ENCODE data around the gene KRT23.

DNA sequence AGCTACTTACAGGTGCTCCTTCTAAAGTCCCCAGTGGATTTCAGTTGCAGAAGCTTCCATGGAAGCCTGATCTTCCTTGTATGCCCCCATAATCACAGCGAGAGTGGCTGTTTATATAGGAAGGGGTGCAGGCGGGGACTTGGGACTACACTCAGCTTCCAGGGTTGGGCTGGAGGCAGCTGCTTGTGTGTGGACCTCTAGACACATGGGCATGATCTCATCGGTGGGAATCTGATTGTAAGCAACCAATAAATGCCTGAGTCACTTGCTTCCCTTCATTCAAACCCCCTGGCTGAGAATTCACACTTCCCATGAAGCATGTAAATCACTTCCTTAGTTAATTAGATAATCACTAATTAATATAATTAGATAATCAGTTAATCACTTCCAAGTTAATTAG lies 51.4 kb downstream of the KRT23 start:
- TF ChIP-seq, protein P1, sequence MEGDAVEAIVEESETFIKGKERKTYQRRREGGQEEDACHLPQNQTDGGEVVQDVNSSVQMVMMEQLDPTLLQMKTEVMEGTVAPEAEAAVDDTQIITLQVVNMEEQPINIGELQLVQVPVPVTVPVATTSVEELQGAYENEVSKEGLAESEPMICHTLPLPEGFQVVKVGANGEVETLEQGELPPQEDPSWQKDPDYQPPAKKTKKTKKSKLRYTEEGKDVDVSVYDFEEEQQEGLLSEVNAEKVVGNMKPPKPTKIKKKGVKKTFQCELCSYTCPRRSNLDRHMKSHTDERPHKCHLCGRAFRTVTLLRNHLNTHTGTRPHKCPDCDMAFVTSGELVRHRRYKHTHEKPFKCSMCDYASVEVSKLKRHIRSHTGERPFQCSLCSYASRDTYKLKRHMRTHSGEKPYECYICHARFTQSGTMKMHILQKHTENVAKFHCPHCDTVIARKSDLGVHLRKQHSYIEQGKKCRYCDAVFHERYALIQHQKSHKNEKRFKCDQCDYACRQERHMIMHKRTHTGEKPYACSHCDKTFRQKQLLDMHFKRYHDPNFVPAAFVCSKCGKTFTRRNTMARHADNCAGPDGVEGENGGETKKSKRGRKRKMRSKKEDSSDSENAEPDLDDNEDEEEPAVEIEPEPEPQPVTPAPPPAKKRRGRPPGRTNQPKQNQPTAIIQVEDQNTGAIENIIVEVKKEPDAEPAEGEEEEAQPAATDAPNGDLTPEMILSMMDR (IDR thresholded peaks at IDR 0.05; ENCODE audit: insufficient read depth, low read length): no peak
- TF ChIP-seq, protein P2, sequence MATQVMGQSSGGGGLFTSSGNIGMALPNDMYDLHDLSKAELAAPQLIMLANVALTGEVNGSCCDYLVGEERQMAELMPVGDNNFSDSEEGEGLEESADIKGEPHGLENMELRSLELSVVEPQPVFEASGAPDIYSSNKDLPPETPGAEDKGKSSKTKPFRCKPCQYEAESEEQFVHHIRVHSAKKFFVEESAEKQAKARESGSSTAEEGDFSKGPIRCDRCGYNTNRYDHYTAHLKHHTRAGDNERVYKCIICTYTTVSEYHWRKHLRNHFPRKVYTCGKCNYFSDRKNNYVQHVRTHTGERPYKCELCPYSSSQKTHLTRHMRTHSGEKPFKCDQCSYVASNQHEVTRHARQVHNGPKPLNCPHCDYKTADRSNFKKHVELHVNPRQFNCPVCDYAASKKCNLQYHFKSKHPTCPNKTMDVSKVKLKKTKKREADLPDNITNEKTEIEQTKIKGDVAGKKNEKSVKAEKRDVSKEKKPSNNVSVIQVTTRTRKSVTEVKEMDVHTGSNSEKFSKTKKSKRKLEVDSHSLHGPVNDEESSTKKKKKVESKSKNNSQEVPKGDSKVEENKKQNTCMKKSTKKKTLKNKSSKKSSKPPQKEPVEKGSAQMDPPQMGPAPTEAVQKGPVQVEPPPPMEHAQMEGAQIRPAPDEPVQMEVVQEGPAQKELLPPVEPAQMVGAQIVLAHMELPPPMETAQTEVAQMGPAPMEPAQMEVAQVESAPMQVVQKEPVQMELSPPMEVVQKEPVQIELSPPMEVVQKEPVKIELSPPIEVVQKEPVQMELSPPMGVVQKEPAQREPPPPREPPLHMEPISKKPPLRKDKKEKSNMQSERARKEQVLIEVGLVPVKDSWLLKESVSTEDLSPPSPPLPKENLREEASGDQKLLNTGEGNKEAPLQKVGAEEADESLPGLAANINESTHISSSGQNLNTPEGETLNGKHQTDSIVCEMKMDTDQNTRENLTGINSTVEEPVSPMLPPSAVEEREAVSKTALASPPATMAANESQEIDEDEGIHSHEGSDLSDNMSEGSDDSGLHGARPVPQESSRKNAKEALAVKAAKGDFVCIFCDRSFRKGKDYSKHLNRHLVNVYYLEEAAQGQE (IDR thresholded peaks at IDR 0.05; ENCODE audit: insufficient replicate concordance, low read depth): no peak
- no peak for TF ChIP-seq POLR2AphosphoS5 (IDR thresholded peaks at IDR 0.05; ENCODE audit: low read depth)

Data from HL-60 (cell line).